Peyer's patch (tissue), 4 donors: Measurements from ENCODE around the gene BCL11A. TPM values are rescaled to one million over a fixed set of nuclear protein-coding genes. Genes with fewer than 3 reads are reported as not detected.

Experiments used
- DNase-seq, 3 donors: peaks; one replicate each; pipeline ENCODE4 v3.0.0-alpha.2; 2017 to 2019
- H3K27ac ChIP-seq, 4 donors: fragments of 200-600 bp; sonication (generic); one replicate each; pipeline ENCODE4 v1.5.1; 2016 to 2019
- H3K27me3 ChIP-seq, 2 donors: fragments of 200-600 bp; sonication (generic); one replicate each; pipeline ENCODE4 v1.5.1; 2019
- H3K36me3 ChIP-seq, 3 donors: fragments of 200-600 bp; sonication (generic); one replicate each; pipeline ENCODE4 v1.5.1; 2016 to 2019
- H3K4me1 ChIP-seq, 4 donors: fragments of 200-600 bp; sonication (generic); one replicate each; pipeline ENCODE4 v1.5.1; 2016 to 2019
- H3K4me3 ChIP-seq, 4 donors: fragments of 200-600 bp; sonication (generic); 1 replicate in 3 of 4; 2 replicates in 1 of 4; pipeline ENCODE4 v1.5.1; 2016 to 2019; ENCODE audit warnings: mild to moderate bottlenecking in 1 of 4
- H3K9me3 ChIP-seq, 4 donors: fragments of 200-600 bp; sonication (generic); one replicate each; pipeline ENCODE4 v1.5.1; 2016 to 2019; ENCODE audit warnings: mild to moderate bottlenecking in 1 of 4
- POLR2A ChIP-seq, 2 donors: fragments of 450-650 bp; IDR thresholded peaks; one replicate each; pipeline ENCODE4 v1.5.1; 2017; ENCODE audit warnings: antibody characterized with exemption in 2 of 2, mild to moderate bottlenecking in 2 of 2, moderate library complexity in 2 of 2
- total RNA-seq, 4 donors: library from RNA; depleted of rRNA; stranded (reverse); fragments of >200 nt; gene quantifications; one replicate each; pipeline ENCODE4 v1.1.0, GENCODE V29; 2016
- TF ChIP-seq, protein P1 (sequence below), 6 experiments: fragments of 450-650 bp in 4 of 6; fragments of 200-600 bp in 2 of 6; sonication (generic) in 1 of 6; IDR thresholded peaks; one replicate each; pipeline ENCODE4 v1.5.1; 2017 to 2019; ENCODE audit warnings: antibody characterized with exemption in 6 of 6, mild to moderate bottlenecking in 3 of 6, moderate library complexity in 1 of 6

Gene BCL11A
- total RNA-seq, 4 donors from 2014 or later, result 35.4 to 94.9 (median 68.8) TPM

DNA sequence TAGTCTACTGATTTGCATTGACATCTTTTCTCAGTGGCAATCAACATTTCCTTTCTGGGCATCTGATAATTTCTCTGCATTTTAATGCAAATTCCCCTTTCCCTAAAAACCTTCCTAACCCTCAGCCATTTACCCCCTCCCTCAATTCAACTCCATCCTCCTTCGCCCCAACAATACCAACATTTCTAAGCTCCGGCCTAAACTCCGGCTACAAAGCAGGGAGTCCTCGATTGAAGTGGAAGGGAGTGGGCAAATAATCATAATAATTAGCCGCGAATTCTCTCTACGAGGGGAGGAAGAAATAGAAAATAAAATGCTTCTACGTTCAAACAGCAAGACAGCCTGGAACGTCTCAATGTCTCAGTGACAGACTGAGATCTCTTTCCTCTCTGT is 4.6 kb downstream of the BCL11A start:
- Histone ChIP-seq H3K27me3 (peaks cover 0 to 10% of the 10 kb centered on the region in 2 donors), H3K27ac (peak overlapping the region; percentile 70 to 92 (median 82))

DNA sequence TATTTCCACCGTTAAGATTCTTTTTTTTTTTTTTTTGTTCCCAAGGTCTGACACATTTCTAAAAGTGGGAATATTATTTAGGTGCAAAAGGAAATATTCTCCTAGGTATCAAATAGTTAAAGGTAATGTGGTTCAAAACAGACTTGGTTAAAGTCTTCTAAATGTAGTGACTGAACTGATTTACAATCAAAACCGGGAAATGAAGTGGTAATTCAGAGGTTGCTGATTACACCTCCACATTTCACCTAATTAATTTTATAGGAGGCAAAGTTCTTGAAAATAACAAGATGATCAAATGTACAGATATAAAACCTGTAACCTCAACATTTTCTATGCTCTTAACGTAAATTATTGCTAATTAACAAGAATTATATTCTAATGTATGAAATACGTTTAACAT is 5.1 kb downstream of the BCL11A start:
- DNase-seq, result no peak
- Histone ChIP-seq H3K27ac (peak overlapping the region; percentile 70 to 92 (median 82)), H3K4me3 (peak overlapping the region in 3 of 4 donors; percentile 57 to 79 (median 66)), H3K27me3 (peaks cover 0 to 10% of the 10 kb centered on the region in 2 donors), H3K36me3 (peaks cover 0 to 5% (median 0%) of the 10 kb centered on the region in 3 donors), H3K4me1 (peaks cover 0 to 32% (median 10%) of the 10 kb centered on the region in 4 donors), H3K9me3 (no peaks in the 10 kb centered on the region)
- TF ChIP-seq POLR2A (IDR thresholded peaks at IDR 0.05), result no peak
- TF ChIP-seq, protein P1, sequence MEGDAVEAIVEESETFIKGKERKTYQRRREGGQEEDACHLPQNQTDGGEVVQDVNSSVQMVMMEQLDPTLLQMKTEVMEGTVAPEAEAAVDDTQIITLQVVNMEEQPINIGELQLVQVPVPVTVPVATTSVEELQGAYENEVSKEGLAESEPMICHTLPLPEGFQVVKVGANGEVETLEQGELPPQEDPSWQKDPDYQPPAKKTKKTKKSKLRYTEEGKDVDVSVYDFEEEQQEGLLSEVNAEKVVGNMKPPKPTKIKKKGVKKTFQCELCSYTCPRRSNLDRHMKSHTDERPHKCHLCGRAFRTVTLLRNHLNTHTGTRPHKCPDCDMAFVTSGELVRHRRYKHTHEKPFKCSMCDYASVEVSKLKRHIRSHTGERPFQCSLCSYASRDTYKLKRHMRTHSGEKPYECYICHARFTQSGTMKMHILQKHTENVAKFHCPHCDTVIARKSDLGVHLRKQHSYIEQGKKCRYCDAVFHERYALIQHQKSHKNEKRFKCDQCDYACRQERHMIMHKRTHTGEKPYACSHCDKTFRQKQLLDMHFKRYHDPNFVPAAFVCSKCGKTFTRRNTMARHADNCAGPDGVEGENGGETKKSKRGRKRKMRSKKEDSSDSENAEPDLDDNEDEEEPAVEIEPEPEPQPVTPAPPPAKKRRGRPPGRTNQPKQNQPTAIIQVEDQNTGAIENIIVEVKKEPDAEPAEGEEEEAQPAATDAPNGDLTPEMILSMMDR (IDR thresholded peaks at IDR 0.05), result no peak

More for the DNA sequence above, 4.6 kb downstream of the BCL11A start:
- TF ChIP-seq, protein P1 (IDR thresholded peaks at IDR 0.05), result no peak
- TF ChIP-seq POLR2A (IDR thresholded peaks at IDR 0.05), result no peak
- peak overlapping the region; percentile 57 to 79 (median 68) for H3K4me3 ChIP-seq
- DNase-seq, result no peak
- H3K9me3 ChIP-seq, result no peaks in the 10 kb centered on the region
- peaks cover 0 to 32% (median 10%) of the 10 kb centered on the region in 4 donors for H3K4me1 ChIP-seq
- H3K36me3 ChIP-seq, result peaks cover 0 to 5% (median 0%) of the 10 kb centered on the region in 3 donors

DNA sequence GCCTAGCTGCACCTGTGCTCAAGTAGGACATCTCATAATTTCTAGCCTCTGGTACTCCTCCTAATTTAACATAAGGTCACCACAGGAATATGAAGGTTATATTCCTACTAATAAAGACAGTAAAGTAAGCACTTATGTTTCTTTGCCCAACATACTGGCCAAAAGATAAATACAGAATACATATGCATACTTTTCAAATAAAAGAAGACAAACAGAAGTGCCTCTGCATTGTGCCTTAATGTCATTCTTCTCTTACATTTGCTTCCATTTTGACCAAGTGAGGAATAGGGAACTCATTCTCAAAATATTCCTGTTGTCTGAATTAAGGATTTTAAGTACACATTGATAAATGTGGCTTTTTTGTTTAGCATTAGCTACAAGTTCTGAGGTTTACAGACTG is 5.6 kb downstream of the BCL11A start:
- Histone ChIP-seq H3K4me1 (peaks cover 0 to 32% (median 10%) of the 10 kb centered on the region in 4 donors), H3K9me3 (no peaks in the 10 kb centered on the region), H3K27me3 (peaks cover 0 to 7% of the 10 kb centered on the region in 2 donors), H3K27ac (peak overlapping the region; percentile 20 to 92 (median 76)), H3K4me3 (no peak overlapping the region), H3K36me3 (peaks cover 0 to 5% (median 0%) of the 10 kb centered on the region in 3 donors)
- TF ChIP-seq POLR2A (IDR thresholded peaks at IDR 0.05), result no peak
- TF ChIP-seq, protein P1 (IDR thresholded peaks at IDR 0.05), result no peak
- no peak for DNase-seq

DNA sequence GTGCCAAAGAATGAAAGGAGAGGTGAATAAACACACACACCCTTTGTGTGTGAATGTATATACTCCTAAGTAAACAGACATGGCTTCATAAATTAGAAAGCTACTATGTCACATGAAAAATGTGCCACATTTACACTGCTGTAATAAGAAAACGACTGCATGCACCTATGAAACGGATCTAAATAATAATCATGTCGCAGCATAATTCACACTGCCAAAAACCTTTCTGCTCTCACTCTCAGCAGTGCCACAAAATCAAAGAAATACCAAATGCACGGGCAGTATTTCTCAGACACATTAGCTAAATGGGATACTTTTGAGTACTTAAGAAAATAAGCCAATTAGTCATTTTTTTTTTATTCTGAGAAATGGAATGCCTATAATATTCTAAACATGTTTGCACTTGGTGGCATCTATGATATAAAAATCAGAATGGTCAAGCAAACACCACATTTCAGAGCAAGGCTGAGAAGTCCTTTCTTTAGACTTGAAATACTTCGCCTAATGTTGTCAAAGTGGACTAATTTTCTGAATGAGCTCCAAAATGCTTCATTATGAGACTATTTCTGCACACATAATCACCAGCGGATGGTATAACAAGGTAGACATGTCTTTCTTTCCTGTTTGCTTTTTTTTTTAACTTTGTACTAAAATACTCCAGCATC is 6.6 kb downstream of the BCL11A start:
- Histone ChIP-seq H3K27me3 (no peaks in the 10 kb centered on the region), H3K4me3 (no peak overlapping the region), H3K27ac (peak overlapping the region in 3 of 4 donors; percentile 70 to 92 (median 83)), H3K4me1 (peaks cover 0 to 26% (median 10%) of the 10 kb centered on the region in 4 donors), H3K9me3 (no peaks in the 10 kb centered on the region), H3K36me3 (peaks cover 0 to 5% (median 0%) of the 10 kb centered on the region in 3 donors)
- no peak for DNase-seq
- no peak for TF ChIP-seq POLR2A (IDR thresholded peaks at IDR 0.05)
- TF ChIP-seq, protein P1 (IDR thresholded peaks at IDR 0.05), result no peak

DNA sequence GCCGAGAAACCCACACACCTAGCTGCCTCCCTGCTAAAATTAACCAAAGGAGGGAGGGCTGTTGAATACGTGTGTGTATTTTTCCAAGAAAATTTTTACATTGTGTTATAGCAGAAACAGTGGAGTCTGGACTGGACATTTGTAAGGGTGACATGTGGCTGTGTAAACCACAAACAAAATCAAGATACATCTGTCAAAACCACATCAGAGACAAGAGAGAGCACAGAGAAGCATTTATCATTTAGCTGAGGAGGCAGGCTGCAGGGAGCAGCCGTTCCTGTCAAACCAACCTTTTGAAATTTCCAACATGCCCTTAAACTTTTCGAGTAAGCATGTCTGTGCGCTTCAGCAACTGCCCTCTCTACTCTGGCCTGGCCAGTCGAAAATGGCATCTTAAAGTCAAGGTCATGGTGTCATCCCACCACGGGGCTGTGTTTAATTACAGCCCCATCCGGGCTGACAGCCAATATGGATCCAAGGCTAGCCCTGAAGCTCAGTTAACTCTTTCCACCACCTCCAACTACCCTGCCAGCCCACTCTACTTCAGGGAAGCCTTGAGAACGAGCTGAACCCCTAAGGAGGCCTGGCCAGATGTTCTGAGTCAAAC is 8.4 kb downstream of the BCL11A start:
- Histone ChIP-seq H3K27me3 (no peaks in the 10 kb centered on the region), H3K27ac (peak overlapping the region in 2 of 4 donors; percentile 60 to 92)

More for the DNA sequence above, 8.4 kb downstream of the BCL11A start:
- H3K9me3 ChIP-seq, result no peaks in the 10 kb centered on the region
- DNase-seq, result no peak
- no peak for TF ChIP-seq POLR2A (IDR thresholded peaks at IDR 0.05)
- TF ChIP-seq, protein P1 (IDR thresholded peaks at IDR 0.05), result no peak
- H3K36me3 ChIP-seq, result peaks cover 0 to 5% (median 0%) of the 10 kb centered on the region in 3 donors
- H3K4me3 ChIP-seq, result no peak overlapping the region
- H3K4me1 ChIP-seq, result peaks cover 0 to 19% (median 7%) of the 10 kb centered on the region in 4 donors
